Immature natural killer cell (primary cell): Measurements from ENCODE around the gene NBPF3. TPM values are rescaled to one million over a fixed set of nuclear protein-coding genes. Genes with fewer than 3 reads are reported as not detected.
"Not testable (repeated sequence)": the region's sequence is repeated elsewhere in the genome, so short reads cannot be mapped to it uniquely, and the experiment has no call there.

ENCODE experiments used
- DNase-seq, 3 donors: peaks; one replicate each; pipeline ENCODE4 v3.0.0; 2022; ENCODE audit warnings: mixed read lengths in 1 of 3
- H3K27ac Mint-ChIP-seq, 6 donors: one replicate each; pipeline ENCODE4 v1.8.0; 2020; ENCODE audit warnings: mixed read lengths in 6 of 6, mild to moderate bottlenecking in 5 of 6, inconsistent platforms in 4 of 6, moderate library complexity in 3 of 6
- H3K27me3 Mint-ChIP-seq, 3 donors: one replicate each; pipeline ENCODE4 v1.8.0; 2020 to 2021; ENCODE audit warnings: low read depth in 3 of 3, mild to moderate bottlenecking in 3 of 3, mixed read lengths in 3 of 3, moderate library complexity in 3 of 3, inconsistent platforms in 1 of 3
- H3K36me3 Mint-ChIP-seq, 3 donors: one replicate each; pipeline ENCODE4 v1.8.0; 2020; ENCODE audit warnings: mixed read lengths in 3 of 3, inconsistent platforms in 2 of 3, mild to moderate bottlenecking in 2 of 3
- H3K4me1 Mint-ChIP-seq, 2 donors: one replicate each; pipeline ENCODE4 v1.8.0; 2020; ENCODE audit warnings: inconsistent platforms in 2 of 2, mild to moderate bottlenecking in 2 of 2, mixed read lengths in 2 of 2, moderate library complexity in 1 of 2
- H3K4me3 Mint-ChIP-seq, 5 donors: one replicate each; pipeline ENCODE4 v1.8.0; 2020; ENCODE audit warnings: mild to moderate bottlenecking in 5 of 5, mixed read lengths in 5 of 5, inconsistent platforms in 3 of 5, moderate library complexity in 3 of 5
- H3K9me3 Mint-ChIP-seq, 6 donors: one replicate each; pipeline ENCODE4 v1.8.0; 2020; ENCODE audit warnings: mild to moderate bottlenecking in 6 of 6, mixed read lengths in 6 of 6, inconsistent platforms in 4 of 6, moderate library complexity in 3 of 6
- polyA plus RNA-seq, 3 donors: library from polyadenylated mRNA; unstranded; fragments of 300-500 nt; fragmentation: Illumina TruSeq; gene quantifications; one replicate each; pipeline ENCODE4 v1.2.3, GENCODE V29; 2021

NBPF3 gene
- polyA plus RNA-seq, result 10 to 100 TPM in 1 of 3 donors, 1 to 10 TPM in 2; 3.2 to 12.7 (median 7.0) TPM

- Mint-ChIP-seq H3K4me1 (peaks cover 15% of the 10 kb centered on the region in 2 donors), H3K36me3 (peaks cover 0 to 3% (median 2%) of the 10 kb centered on the region in 3 donors), H3K4me3 (peak within 1 kb of the TSS; percentile 85 to 95 (median 92)), H3K27ac (peak within 1 kb of the TSS; percentile 44 to 88 (median 85)), H3K27me3 (peaks cover 5 to 8% (median 6%) of the 10 kb centered on the region in 3 donors), H3K9me3 (no peaks in the 10 kb centered on the region)
- DNase-seq, result peak; percentile 65 to 82 (median 76)
These were observed at the start of gene NBPF3 for GRCh38 chr1:21439721-21440629. TSS of gene NBPF3 (plus strand) at chr1:21440137. CDS start at chr1:21445087, 4,950 bp downstream.

- Mint-ChIP-seq H3K9me3 (no peaks in the 10 kb centered on the region), H3K27ac (no peak overlapping the region), H3K36me3 (no peaks in the 10 kb centered on the region), H3K27me3 (peaks cover 0 to 7% (median 0%) of the 10 kb centered on the region in 3 donors), H3K4me3 (no peak overlapping the region), H3K4me1 (no peaks in the 10 kb centered on the region)
- DNase-seq, result no peak
These were observed 48.4 kb upstream of the NBPF3 start for GRCh38 chr1:21391497-21391896.

GRCh38 chr1:21392587-21393263 lies 47.2 kb upstream of the NBPF3 start:
- no peak for DNase-seq
- no peaks in the 10 kb centered on the region for H3K9me3 Mint-ChIP-seq
- peaks cover 2 to 5% of the 10 kb centered on the region in 2 donors for H3K4me1 Mint-ChIP-seq
- no peaks in the 10 kb centered on the region for H3K36me3 Mint-ChIP-seq
- H3K27ac Mint-ChIP-seq, result no peak overlapping the region
- H3K27me3 Mint-ChIP-seq, result peaks cover 0 to 8% (median 0%) of the 10 kb centered on the region in 3 donors
- H3K4me3 Mint-ChIP-seq, result no peak overlapping the region

- no peaks in the 10 kb centered on the region for H3K9me3 Mint-ChIP-seq
- H3K4me1 Mint-ChIP-seq, result peaks cover 7 to 9% of the 10 kb centered on the region in 2 donors
- no peaks in the 10 kb centered on the region for H3K36me3 Mint-ChIP-seq
- H3K4me3 Mint-ChIP-seq, result no peak overlapping the region
- H3K27me3 Mint-ChIP-seq, result peaks cover 4 to 8% (median 4%) of the 10 kb centered on the region in 3 donors
- no peak for DNase-seq
- no peak overlapping the region for H3K27ac Mint-ChIP-seq
These were observed 43.4 kb upstream of the NBPF3 start for GRCh38 chr1:21396516-21396915.

- no peaks in the 10 kb centered on the region for H3K36me3 Mint-ChIP-seq
- DNase-seq, result peak; percentile 12 to 29 (median 17)
- H3K27ac Mint-ChIP-seq, result peak overlapping the region in 4 of 6 donors; percentile 62 to 78 (median 68)
- H3K27me3 Mint-ChIP-seq, result peaks cover 3 to 4% (median 4%) of the 10 kb centered on the region in 3 donors
- no peaks in the 10 kb centered on the region for H3K9me3 Mint-ChIP-seq
- peak overlapping the region; percentile 63 to 83 (median 82) for H3K4me3 Mint-ChIP-seq
- H3K4me1 Mint-ChIP-seq, result peaks cover 7 to 9% of the 10 kb centered on the region in 2 donors
These were observed 42.1 kb upstream of the NBPF3 start for GRCh38 chr1:21397813-21398188.

- not testable (repeated sequence) for H3K36me3 Mint-ChIP-seq, H3K9me3 Mint-ChIP-seq, DNase-seq, H3K27ac Mint-ChIP-seq, H3K4me3 Mint-ChIP-seq, H3K27me3 Mint-ChIP-seq
- peaks cover 12 to 13% of the 10 kb centered on the region in 2 donors for H3K4me1 Mint-ChIP-seq
These were observed 38.1 kb upstream of the NBPF3 start for GRCh38 chr1:21401726-21402346.

- DNase-seq, result peak in 1 of 3 donors; percentile 2
- Mint-ChIP-seq H3K9me3 (no peaks in the 10 kb centered on the region), H3K36me3 (no peaks in the 10 kb centered on the region), H3K4me3 (no peak overlapping the region), H3K27me3 (peaks cover 2 to 4% (median 3%) of the 10 kb centered on the region in 3 donors), H3K27ac (no peak overlapping the region), H3K4me1 (peaks cover 3 to 10% of the 10 kb centered on the region in 2 donors)
These were observed 33.3 kb upstream of the NBPF3 start for GRCh38 chr1:21406659-21407058.

- not testable (repeated sequence) for H3K36me3 Mint-ChIP-seq, H3K4me1 Mint-ChIP-seq, H3K27me3 Mint-ChIP-seq, H3K9me3 Mint-ChIP-seq, DNase-seq, H3K27ac Mint-ChIP-seq, H3K4me3 Mint-ChIP-seq
These were observed 30.0 kb upstream of the NBPF3 start for GRCh38 chr1:21409897-21410296.

GRCh38 chr1:21414015-21414414 lies 25.9 kb upstream of the NBPF3 start:
- DNase-seq, result no peak
- Mint-ChIP-seq H3K9me3 (no peaks in the 10 kb centered on the region), H3K27me3 (peaks cover 0 to 5% (median 4%) of the 10 kb centered on the region in 3 donors), H3K4me3 (no peak overlapping the region), H3K36me3 (no peaks in the 10 kb centered on the region), H3K27ac (no peak overlapping the region), H3K4me1 (no peaks in the 10 kb centered on the region)

- not testable (repeated sequence) for H3K27me3 Mint-ChIP-seq, H3K36me3 Mint-ChIP-seq, H3K27ac Mint-ChIP-seq, H3K9me3 Mint-ChIP-seq, DNase-seq, H3K4me1 Mint-ChIP-seq, H3K4me3 Mint-ChIP-seq
These were observed 19.6 kb upstream of the NBPF3 start for GRCh38 chr1:21420378-21420777.

GRCh38 chr1:21421307-21421706 lies 18.6 kb upstream of the NBPF3 start:
- not testable (repeated sequence) for H3K27ac Mint-ChIP-seq, H3K36me3 Mint-ChIP-seq, H3K4me1 Mint-ChIP-seq, H3K4me3 Mint-ChIP-seq, H3K27me3 Mint-ChIP-seq, H3K9me3 Mint-ChIP-seq, DNase-seq

GRCh38 chr1:21427798-21428480 lies 12.0 kb upstream of the NBPF3 start:
- H3K4me1 Mint-ChIP-seq, H3K9me3 Mint-ChIP-seq, H3K4me3 Mint-ChIP-seq, H3K27me3 Mint-ChIP-seq, H3K36me3 Mint-ChIP-seq, DNase-seq, H3K27ac Mint-ChIP-seq: not testable (repeated sequence)

GRCh38 chr1:21428481-21429073 lies 11.4 kb upstream of the NBPF3 start:
- H3K9me3 Mint-ChIP-seq, H3K36me3 Mint-ChIP-seq, H3K27ac Mint-ChIP-seq, DNase-seq, H3K4me3 Mint-ChIP-seq, H3K4me1 Mint-ChIP-seq, H3K27me3 Mint-ChIP-seq: not testable (repeated sequence)
